GM12891 (cell line): ENCODE results near the gene ITPR1.
A peak's percentile ranks its signal among the peaks of the same experiment; 100 is the strongest.
"Not testable (repeated sequence)": the region's sequence is repeated elsewhere in the genome, so short reads cannot be mapped to it uniquely, and the experiment has no call there.

ENCODE experiments used
- DNase-seq: peaks from one replicate; pipeline ENCODE4 v3.0.0; 2011; ENCODE audit warnings: low spot score; ENCODE audit not compliant: insufficient read length
- FAIRE-seq: peaks from 2 replicates; lab custom pipeline; 2011; peaks lifted over from hg19 to GRCh38; lab: Jason Lieb, UNC
- PAX5 ChIP-seq: IDR thresholded peaks from 2 replicates; pipeline ENCODE4 v1.6.1; 2011; ENCODE audit warnings: low read length, moderate library complexity, mild to moderate bottlenecking; ENCODE audit not compliant: insufficient read depth, severe bottlenecking
- POLR2A ChIP-seq: IDR thresholded peaks from 2 replicates; pipeline ENCODE4 v1.6.1; 2011; ENCODE audit warnings: low read depth, low read length, control low read depth
- POLR2AphosphoS5 ChIP-seq: IDR thresholded peaks from 2 replicates; pipeline ENCODE4 v1.6.1; 2011; ENCODE audit warnings: low read depth, low read length, control low read depth
- POU2F2 ChIP-seq: IDR thresholded peaks from 2 replicates; pipeline ENCODE4 v1.6.1; 2011; ENCODE audit warnings: low read depth, mild to moderate bottlenecking, control low read depth, low read length, moderate library complexity
- SPI1 ChIP-seq: IDR thresholded peaks from 2 replicates; pipeline ENCODE4 v1.6.1; 2011; ENCODE audit warnings: low read depth, low read length, control low read depth
- TAF1 ChIP-seq: IDR thresholded peaks from 2 replicates; pipeline ENCODE4 v1.6.1; 2011; ENCODE audit warnings: low read depth, low read length, control low read depth

Gene ITPR1

GRCh38 chr3:4759689-4760312 is 266.7 kb downstream of the ITPR1 start:
- TF ChIP-seq POLR2AphosphoS5, result no peak
- no peak for TF ChIP-seq TAF1
- no peak for TF ChIP-seq POLR2A
- TF ChIP-seq PAX5, result no peak
- TF ChIP-seq POU2F2, result no peak
- TF ChIP-seq SPI1, result peak; percentile 22; the same call in 1 of the 2 replicates
- FAIRE-seq (no peak), DNase-seq (no peak)

- DNase-seq (no peak), FAIRE-seq (no peak)
- no peak for TF ChIP-seq POU2F2
- TF ChIP-seq POLR2A, result no peak
- TF ChIP-seq SPI1, result no peak
- no peak for TF ChIP-seq POLR2AphosphoS5
- TF ChIP-seq TAF1, result no peak
- TF ChIP-seq PAX5, result no peak
Observed at GRCh38 chr3:4761759-4762158, 268.6 kb downstream of the ITPR1 start.

GRCh38 chr3:4762481-4763230 is 269.5 kb downstream of the ITPR1 start:
- FAIRE-seq, result not testable (repeated sequence)

GRCh38 chr3:4763604-4764247 is 270.6 kb downstream of the ITPR1 start:
- FAIRE-seq, result no peak
- DNase-seq, result no peak
- TF ChIP-seq POLR2A (no peak), SPI1 (no peak), TAF1 (no peak), POU2F2 (no peak), POLR2AphosphoS5 (no peak), PAX5 (no peak)

More at GRCh38 chr3:4762481-4763230, 269.5 kb downstream of the ITPR1 start:
- DNase-seq, result not testable (repeated sequence)

- TF ChIP-seq POLR2A (no peak), SPI1 (no peak), POLR2AphosphoS5 (no peak), PAX5 (no peak), TAF1 (no peak)
- FAIRE-seq (no peak), DNase-seq (no peak)
Observed at GRCh38 chr3:4765212-4765611, 272.1 kb downstream of the ITPR1 start.

GRCh38 chr3:4766263-4766662 is 273.1 kb downstream of the ITPR1 start:
- DNase-seq (no peak), FAIRE-seq (no peak)
- TF ChIP-seq TAF1 (no peak), POLR2AphosphoS5 (no peak), POU2F2 (no peak), SPI1 (no peak), POLR2A (no peak), PAX5 (no peak)

- no peak for TF ChIP-seq POLR2A
- no peak for TF ChIP-seq SPI1
- no peak for TF ChIP-seq POLR2AphosphoS5
- no peak for TF ChIP-seq TAF1
- TF ChIP-seq POU2F2, result no peak
- TF ChIP-seq PAX5, result no peak
- no peak for FAIRE-seq
- DNase-seq, result no peak
Observed at GRCh38 chr3:4766716-4767499, 273.8 kb downstream of the ITPR1 start.

- TF ChIP-seq POLR2AphosphoS5 (no peak), SPI1 (no peak), POU2F2 (no peak), PAX5 (no peak), POLR2A (no peak), TAF1 (no peak)
- DNase-seq, result no peak
- no peak for FAIRE-seq
Observed at GRCh38 chr3:4768021-4768420, 274.9 kb downstream of the ITPR1 start.

- FAIRE-seq, result no peak
Observed at GRCh38 chr3:4768521-4768920, 275.4 kb downstream of the ITPR1 start.

More at GRCh38 chr3:4768521-4768920, 275.4 kb downstream of the ITPR1 start:
- no peak for DNase-seq
- TF ChIP-seq POLR2AphosphoS5 (no peak), TAF1 (no peak), POLR2A (no peak), POU2F2 (no peak), PAX5 (no peak), SPI1 (no peak)
